Upper lobe of left lung (tissue), 4 donors: Measurements from ENCODE around the gene LRRFIP1.
"Not testable (repeated sequence)": the region's sequence is repeated elsewhere in the genome, so short reads cannot be mapped to it uniquely, and the experiment has no call there.

ENCODE experiments used
- POLR2A ChIP-seq, 4 donors: fragments of 450-650 bp; IDR thresholded peaks; one replicate each; pipeline ENCODE4 v1.5.1; 2016 to 2017; ENCODE audit warnings: antibody characterized with exemption in 4 of 4, mild to moderate bottlenecking in 2 of 4
- POLR2AphosphoS5 ChIP-seq, 2 donors: sonication (generic); formaldehyde crosslinking; IDR thresholded peaks; one replicate each; pipeline ENCODE4 v1.5.1; 2017; ENCODE audit warnings: antibody characterized with exemption in 2 of 2
- TF ChIP-seq, protein P1 (sequence below), 6 experiments: fragments of 450-650 bp in 4 of 6; fragments of 200-600 bp in 2 of 6; sonication (generic) in 2 of 6; IDR thresholded peaks; one replicate each; pipeline ENCODE4 v1.5.1; 2016 to 2019; ENCODE audit warnings: antibody characterized with exemption in 6 of 6

DNA sequence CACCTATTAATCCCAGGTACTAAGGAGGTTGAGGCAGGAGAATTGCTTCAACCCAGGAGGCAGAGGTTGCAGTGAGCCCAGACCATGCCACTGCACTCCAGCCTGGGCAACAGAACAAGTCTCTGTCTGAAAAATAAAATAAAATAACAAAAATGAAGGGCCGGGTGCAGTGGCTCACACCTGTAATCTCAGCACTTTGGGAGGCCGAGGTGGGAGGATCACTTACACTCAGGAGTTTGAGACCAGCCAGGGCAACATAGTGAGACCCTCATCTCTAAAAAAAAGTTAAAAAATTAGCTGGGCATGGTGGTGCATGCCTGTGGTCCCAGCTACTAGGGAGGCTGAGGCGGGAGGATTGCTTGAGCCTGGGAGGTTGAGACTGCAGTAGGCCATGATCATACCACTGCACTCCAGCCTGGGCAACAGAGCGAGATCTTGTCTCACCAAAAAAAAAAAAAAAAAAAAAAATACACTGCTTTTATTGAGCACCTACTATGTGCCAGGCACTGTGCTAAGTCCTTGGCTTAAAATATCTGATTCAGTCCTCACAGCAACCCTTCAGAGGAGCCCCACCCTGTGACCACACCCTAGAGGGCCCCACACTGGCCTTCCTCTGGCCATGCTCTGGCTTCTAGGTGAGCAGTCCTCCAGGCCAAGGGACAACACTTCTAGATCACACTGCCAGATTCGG lies 31.4 kb upstream of the LRRFIP1 start:
- not testable (repeated sequence) for TF ChIP-seq POLR2AphosphoS5, POLR2A (IDR thresholded peaks at IDR 0.05)
- TF ChIP-seq, protein P1, sequence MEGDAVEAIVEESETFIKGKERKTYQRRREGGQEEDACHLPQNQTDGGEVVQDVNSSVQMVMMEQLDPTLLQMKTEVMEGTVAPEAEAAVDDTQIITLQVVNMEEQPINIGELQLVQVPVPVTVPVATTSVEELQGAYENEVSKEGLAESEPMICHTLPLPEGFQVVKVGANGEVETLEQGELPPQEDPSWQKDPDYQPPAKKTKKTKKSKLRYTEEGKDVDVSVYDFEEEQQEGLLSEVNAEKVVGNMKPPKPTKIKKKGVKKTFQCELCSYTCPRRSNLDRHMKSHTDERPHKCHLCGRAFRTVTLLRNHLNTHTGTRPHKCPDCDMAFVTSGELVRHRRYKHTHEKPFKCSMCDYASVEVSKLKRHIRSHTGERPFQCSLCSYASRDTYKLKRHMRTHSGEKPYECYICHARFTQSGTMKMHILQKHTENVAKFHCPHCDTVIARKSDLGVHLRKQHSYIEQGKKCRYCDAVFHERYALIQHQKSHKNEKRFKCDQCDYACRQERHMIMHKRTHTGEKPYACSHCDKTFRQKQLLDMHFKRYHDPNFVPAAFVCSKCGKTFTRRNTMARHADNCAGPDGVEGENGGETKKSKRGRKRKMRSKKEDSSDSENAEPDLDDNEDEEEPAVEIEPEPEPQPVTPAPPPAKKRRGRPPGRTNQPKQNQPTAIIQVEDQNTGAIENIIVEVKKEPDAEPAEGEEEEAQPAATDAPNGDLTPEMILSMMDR (IDR thresholded peaks at IDR 0.05) = not testable (repeated sequence)
